ENCODE measurements around the gene TMEM9B.

Gene TMEM9B

GRCh38 chr11:8925711-8926110 is 38.5 kb downstream of the TMEM9B start:
- no peak for TF ChIP-seq POLR2AphosphoS5 (IDR thresholded peaks at IDR 0.05; ENCODE audit: low read depth, low read length)
- no peak for TF ChIP-seq TAF1 (IDR thresholded peaks at IDR 0.05; ENCODE audit: borderline replicate concordance, insufficient read depth, low read length)

GRCh38 chr11:8922691-8923090 is 41.6 kb downstream of the TMEM9B start:
- TF ChIP-seq TAF1 (IDR thresholded peaks at IDR 0.05; ENCODE audit: borderline replicate concordance, insufficient read depth, low read length) (no peak), POLR2AphosphoS5 (IDR thresholded peaks at IDR 0.05; ENCODE audit: low read depth, low read length) (no peak), FOXP2 (optimal IDR thresholded peaks at IDR 0.05; ENCODE audit: borderline replicate concordance, extremely low read depth, extremely low read length, insufficient read depth) (no peak), SIN3A (IDR thresholded peaks at IDR 0.05; ENCODE audit: borderline replicate concordance, insufficient read depth, low read length) (no peak)
- TF ChIP-seq, protein P1, sequence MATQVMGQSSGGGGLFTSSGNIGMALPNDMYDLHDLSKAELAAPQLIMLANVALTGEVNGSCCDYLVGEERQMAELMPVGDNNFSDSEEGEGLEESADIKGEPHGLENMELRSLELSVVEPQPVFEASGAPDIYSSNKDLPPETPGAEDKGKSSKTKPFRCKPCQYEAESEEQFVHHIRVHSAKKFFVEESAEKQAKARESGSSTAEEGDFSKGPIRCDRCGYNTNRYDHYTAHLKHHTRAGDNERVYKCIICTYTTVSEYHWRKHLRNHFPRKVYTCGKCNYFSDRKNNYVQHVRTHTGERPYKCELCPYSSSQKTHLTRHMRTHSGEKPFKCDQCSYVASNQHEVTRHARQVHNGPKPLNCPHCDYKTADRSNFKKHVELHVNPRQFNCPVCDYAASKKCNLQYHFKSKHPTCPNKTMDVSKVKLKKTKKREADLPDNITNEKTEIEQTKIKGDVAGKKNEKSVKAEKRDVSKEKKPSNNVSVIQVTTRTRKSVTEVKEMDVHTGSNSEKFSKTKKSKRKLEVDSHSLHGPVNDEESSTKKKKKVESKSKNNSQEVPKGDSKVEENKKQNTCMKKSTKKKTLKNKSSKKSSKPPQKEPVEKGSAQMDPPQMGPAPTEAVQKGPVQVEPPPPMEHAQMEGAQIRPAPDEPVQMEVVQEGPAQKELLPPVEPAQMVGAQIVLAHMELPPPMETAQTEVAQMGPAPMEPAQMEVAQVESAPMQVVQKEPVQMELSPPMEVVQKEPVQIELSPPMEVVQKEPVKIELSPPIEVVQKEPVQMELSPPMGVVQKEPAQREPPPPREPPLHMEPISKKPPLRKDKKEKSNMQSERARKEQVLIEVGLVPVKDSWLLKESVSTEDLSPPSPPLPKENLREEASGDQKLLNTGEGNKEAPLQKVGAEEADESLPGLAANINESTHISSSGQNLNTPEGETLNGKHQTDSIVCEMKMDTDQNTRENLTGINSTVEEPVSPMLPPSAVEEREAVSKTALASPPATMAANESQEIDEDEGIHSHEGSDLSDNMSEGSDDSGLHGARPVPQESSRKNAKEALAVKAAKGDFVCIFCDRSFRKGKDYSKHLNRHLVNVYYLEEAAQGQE (IDR thresholded peaks at IDR 0.05; ENCODE audit: insufficient read depth in 1 of 2, low read depth in 2 of 2, low read length in 2 of 2): no peak

DNA sequence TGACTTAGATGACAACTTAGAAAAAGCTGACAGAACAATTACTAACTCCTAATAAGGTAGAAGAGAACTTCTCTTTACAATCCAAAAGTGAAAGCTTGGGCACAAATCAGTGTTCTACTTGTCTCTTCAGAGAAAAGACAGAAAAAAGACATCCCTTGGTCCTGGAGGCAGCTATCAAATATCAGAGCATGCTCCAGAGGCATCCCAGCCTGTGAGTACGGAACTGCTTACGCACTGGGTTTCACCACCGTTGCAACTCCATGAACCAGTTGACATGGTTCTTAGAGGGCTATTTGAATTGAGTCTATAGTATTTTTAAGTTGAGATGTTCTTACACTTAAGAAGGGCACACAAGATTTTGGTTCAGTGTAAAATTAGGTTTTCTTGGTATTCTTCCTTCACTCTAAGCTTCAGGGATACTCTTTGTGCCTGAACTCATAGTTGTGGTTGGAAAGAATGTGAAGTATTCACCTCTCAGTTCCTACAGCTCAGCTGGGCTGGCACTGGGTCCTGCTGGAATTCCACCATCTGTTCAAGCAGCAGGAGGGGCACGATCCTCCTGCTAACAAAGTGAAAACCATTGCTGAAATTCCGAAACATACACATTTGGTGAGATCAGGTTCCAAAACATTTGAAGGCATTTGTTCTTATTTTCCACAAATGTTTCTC is 47.0 kb downstream of the TMEM9B start:
- TF ChIP-seq, protein P1 (IDR thresholded peaks at IDR 0.05; ENCODE audit: insufficient read depth in 1 of 2, low read depth in 2 of 2, low read length in 2 of 2): no peak
- TF ChIP-seq TAF1 (IDR thresholded peaks at IDR 0.05; ENCODE audit: borderline replicate concordance, insufficient read depth, low read length) (no peak), SIN3A (IDR thresholded peaks at IDR 0.05; ENCODE audit: borderline replicate concordance, insufficient read depth, low read length) (no peak), POLR2AphosphoS5 (IDR thresholded peaks at IDR 0.05; ENCODE audit: low read depth, low read length) (no peak)

DNA sequence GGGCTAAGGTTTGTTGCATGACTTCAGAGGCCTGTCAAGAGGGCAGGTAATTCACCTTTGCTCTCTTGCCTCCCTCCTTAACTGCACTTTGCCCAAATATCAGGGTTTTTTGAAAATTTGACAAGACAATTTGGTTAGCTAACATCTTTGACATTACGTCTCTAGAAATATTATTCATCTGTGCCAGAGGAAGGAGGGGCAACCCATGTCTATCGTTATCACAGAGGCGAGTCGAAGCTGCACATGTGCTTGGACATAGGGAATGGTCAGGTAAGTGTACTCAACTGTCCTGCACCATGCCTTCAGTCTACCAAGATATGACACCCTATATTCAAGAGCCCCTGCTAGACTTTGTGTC is 49.6 kb downstream of the TMEM9B start:
- TF ChIP-seq FOXP2 (optimal IDR thresholded peaks at IDR 0.05; ENCODE audit: borderline replicate concordance, extremely low read depth, extremely low read length, insufficient read depth) (no peak), POLR2AphosphoS5 (IDR thresholded peaks at IDR 0.05; ENCODE audit: low read depth, low read length) (no peak), TAF1 (IDR thresholded peaks at IDR 0.05; ENCODE audit: borderline replicate concordance, insufficient read depth, low read length) (no peak), SIN3A (IDR thresholded peaks at IDR 0.05; ENCODE audit: borderline replicate concordance, insufficient read depth, low read length) (no peak)
- TF ChIP-seq, protein P1 (IDR thresholded peaks at IDR 0.05; ENCODE audit: insufficient read depth in 1 of 2, low read depth in 2 of 2, low read length in 2 of 2): no peak

DNA sequence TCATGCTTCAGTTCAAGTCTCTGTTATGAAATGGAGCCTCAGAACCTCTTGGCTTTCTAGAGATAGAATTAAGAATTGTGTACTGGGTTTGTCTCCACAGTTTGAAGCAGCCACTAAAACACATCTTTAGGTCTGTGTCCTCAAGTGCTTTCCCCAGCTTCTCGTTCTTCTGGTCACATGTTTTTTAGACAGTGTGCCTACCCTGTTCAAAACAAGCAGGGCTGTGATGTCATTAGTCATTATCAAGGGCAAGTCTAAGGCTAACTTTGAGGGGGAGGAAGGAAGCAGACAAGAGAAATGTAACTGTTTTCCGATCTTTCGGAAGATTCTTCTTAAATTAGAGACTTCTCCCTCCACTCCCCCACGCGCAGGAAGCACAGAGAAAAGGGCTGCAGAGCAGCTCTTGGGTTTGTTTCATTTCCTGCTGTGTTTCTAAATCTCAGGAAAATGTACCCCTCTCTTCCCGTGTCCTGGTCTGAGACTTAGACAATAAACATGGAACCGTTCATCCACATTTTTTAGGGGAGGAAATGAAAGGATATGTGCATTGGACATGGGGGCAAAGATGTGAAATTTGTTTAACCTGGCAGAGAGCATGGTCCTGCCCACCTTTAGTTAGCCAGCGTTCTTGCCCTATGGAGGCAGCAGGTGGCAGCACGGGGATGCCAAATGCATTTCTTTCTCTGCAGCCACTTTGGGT is 50.1 kb downstream of the TMEM9B start:
- TF ChIP-seq FOXP2 (optimal IDR thresholded peaks at IDR 0.05; ENCODE audit: borderline replicate concordance, extremely low read depth, extremely low read length, insufficient read depth): no peak
- TF ChIP-seq POLR2AphosphoS5 (IDR thresholded peaks at IDR 0.05; ENCODE audit: low read depth, low read length): no peak
- TF ChIP-seq TAF1 (IDR thresholded peaks at IDR 0.05; ENCODE audit: borderline replicate concordance, insufficient read depth, low read length): no peak
- TF ChIP-seq, protein P1 (IDR thresholded peaks at IDR 0.05; ENCODE audit: insufficient read depth in 1 of 2, low read depth in 2 of 2, low read length in 2 of 2): no peak
- TF ChIP-seq SIN3A (IDR thresholded peaks at IDR 0.05; ENCODE audit: borderline replicate concordance, insufficient read depth, low read length): no peak

All from PFSK-1 (cell line).